GM21515 (cell line): ENCODE data around the gene KRAS.
"Not testable (repeated sequence)": the region's sequence is repeated elsewhere in the genome, so short reads cannot be mapped to it uniquely, and the experiment has no call there.

Experiments
- ATAC-seq: cut with Tn5 transposase; IDR thresholded peaks from one replicate; pipeline ENCODE4 v1.9.1; 2021; ENCODE audit not compliant: unreplicated experiment

The KRAS gene

GRCh38 chr12:25250744-25251730 lies at the start of gene KRAS:
Gene KRAS, minus strand, starts transcription at chr12:25250929.
- peak; percentile 79 for ATAC-seq

GRCh38 chr12:25296381-25296780 lies 45.7 kb upstream of the KRAS start:
- ATAC-seq = no peak

- ATAC-seq = no peak
Measured at GRCh38 chr12:25295361-25295760, 44.6 kb upstream of the KRAS start.

GRCh38 chr12:25293653-25294052 lies 42.9 kb upstream of the KRAS start:
- ATAC-seq = no peak

- ATAC-seq = not testable (repeated sequence)
Measured at GRCh38 chr12:25292810-25293221, 42.1 kb upstream of the KRAS start.

- ATAC-seq = no peak
Measured at GRCh38 chr12:25287610-25288009, 36.9 kb upstream of the KRAS start.

GRCh38 chr12:25286837-25287236 lies 36.1 kb upstream of the KRAS start:
- ATAC-seq = no peak

GRCh38 chr12:25284024-25284423 lies 33.3 kb upstream of the KRAS start:
- ATAC-seq = no peak

GRCh38 chr12:25283006-25283405 lies 32.3 kb upstream of the KRAS start:
- ATAC-seq = no peak

GRCh38 chr12:25280082-25280481 lies 29.4 kb upstream of the KRAS start:
- no peak for ATAC-seq

- no peak for ATAC-seq
Measured at GRCh38 chr12:25278269-25278668, 27.5 kb upstream of the KRAS start.

GRCh38 chr12:25276199-25276937 lies 25.6 kb upstream of the KRAS start:
- ATAC-seq = no peak

GRCh38 chr12:25271486-25272098 lies 20.9 kb upstream of the KRAS start:
- ATAC-seq = no peak

- no peak for ATAC-seq
Measured at GRCh38 chr12:25269701-25270100, 19.0 kb upstream of the KRAS start.

- ATAC-seq = no peak
Measured at GRCh38 chr12:25266497-25266896, 15.8 kb upstream of the KRAS start.

- no peak for ATAC-seq
Measured at GRCh38 chr12:25264862-25265261, 14.1 kb upstream of the KRAS start.

- ATAC-seq = no peak
Measured at GRCh38 chr12:25264114-25264513, 13.4 kb upstream of the KRAS start.

- no peak for ATAC-seq
Measured at GRCh38 chr12:25263594-25263993, 12.9 kb upstream of the KRAS start.

GRCh38 chr12:25262389-25263074 lies 11.8 kb upstream of the KRAS start:
- no peak for ATAC-seq

GRCh38 chr12:25257590-25258324 lies 7.0 kb upstream of the KRAS start:
- no peak for ATAC-seq
